ENCODE measurements around the gene SLC22A2. TPM values are rescaled to one million over a fixed set of nuclear protein-coding genes. Genes with fewer than 3 reads are reported as not detected.

Gene SLC22A2
- total RNA-seq, 2 experiments from 2014 or later = not detected

DNA sequence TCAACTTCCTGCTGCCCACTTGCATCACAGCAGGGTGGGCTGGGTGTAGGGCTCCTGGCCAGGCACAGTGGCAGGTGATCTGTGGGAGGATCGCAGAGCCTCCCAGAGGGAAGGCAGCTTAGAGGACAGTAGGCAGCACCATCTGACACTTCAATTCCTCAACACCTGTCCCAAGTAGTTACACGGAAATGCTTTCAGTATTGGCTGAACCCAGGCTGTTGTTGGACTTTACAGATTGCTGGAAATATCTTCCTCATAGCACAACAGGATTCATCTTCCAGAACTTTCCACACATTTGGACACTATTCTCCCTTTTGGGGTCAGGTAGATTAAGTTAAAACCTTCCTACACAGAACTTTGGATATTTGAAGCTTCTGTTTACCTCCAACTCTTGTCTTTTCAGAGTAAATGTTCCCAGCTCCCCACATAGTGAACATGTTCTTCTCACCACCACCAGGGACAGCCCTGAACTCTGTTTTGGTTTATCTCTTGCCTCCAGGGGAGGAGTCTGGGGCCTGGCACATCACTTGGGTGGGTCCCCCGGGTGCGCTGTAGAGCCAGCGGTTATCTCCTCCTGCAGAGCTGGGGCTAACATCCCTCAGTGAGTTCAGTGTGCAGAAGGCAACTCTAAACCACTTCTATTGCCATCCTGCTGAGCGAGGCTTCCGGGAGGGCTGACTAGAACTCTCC, 3.5 kb upstream of the SLC22A2 start:
- no peaks in the 10 kb centered on the region for H3K36me3 ChIP-seq (ENCODE audit: insufficient read depth, low read length)
- no peaks in the 10 kb centered on the region for H3K9me3 ChIP-seq (ENCODE audit: low read length)
- no peak overlapping the region for H2AFZ ChIP-seq (ENCODE audit: low read length)
- H3K4me3 ChIP-seq (ENCODE audit: low read depth, low read length, poor library complexity, severe bottlenecking) = no peak overlapping the region
- ChIA-PET CTCF (ENCODE audit: unreplicated experiment) (no interaction called here), POLR2A (no interaction called here)
- H3K27ac ChIP-seq (ENCODE audit: low read depth, low read length, poor library complexity, severe bottlenecking) = no peak overlapping the region
- H3K4me2 ChIP-seq (ENCODE audit: low read length) = no peak overlapping the region
- no peaks in the 10 kb centered on the region for H3K9me2 ChIP-seq (ENCODE audit: insufficient read depth, low read length)
- H4K20me1 ChIP-seq (ENCODE audit: insufficient read depth, low read length) = no peaks in the 10 kb centered on the region
- no peaks in the 10 kb centered on the region for H3K79me2 ChIP-seq (ENCODE audit: insufficient read depth, low read depth, low read length)
- no peak for TF ChIP-seq EZH2phosphoT487 (IDR thresholded peaks at IDR 0.05; ENCODE audit: borderline replicate concordance, low read depth, low read length)
- no peak for TF ChIP-seq CTCF (conservative IDR thresholded peaks at IDR 0.05; ENCODE audit: low read length)
- BruUV-seq (replicated peaks) = no TSS peak
- no peaks in the 10 kb centered on the region for H3K4me1 ChIP-seq (ENCODE audit: insufficient read depth, low read length, poor library complexity, severe bottlenecking)
- intact Hi-C loops (cut with micrococcal nuclease; ENCODE audit: unreplicated experiment) = no loop called here
- no peak for DNase-seq (ENCODE audit: low spot score)

DNA sequence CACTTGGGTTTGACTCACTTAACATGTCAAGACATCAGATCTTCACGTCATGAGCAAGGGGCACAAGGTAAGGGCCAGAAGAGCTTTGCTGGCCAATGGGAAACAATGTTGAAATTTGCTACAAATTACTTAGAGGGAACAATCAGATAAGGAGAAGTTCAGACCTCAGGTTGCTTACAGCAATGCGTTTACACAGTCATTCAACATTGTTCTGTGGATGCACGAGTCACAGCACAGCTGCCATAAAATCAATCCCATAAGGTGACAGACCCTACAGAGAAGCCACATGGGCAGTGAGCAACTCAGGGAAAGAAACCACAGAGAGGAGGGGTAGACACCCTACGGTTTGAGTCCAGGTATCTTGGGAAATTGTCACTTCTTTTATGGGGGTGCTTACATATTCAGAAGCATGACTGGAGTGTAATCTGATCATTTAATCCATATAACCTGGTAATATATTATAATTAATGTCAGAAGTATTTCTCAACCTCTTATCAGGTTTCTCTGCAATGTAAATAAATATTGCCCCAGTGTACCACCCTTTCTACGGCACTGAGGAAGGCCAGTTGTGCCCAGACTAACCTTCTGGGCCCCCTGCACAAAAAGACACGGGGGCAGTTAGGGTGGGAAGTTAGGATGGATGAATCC, 2.3 kb upstream of the SLC22A2 start:
- POLR2A ChIA-PET = no interaction called here
- H3K27ac ChIP-seq (ENCODE audit: low read depth, low read length, poor library complexity, severe bottlenecking) = no peak overlapping the region
- H2AFZ ChIP-seq (ENCODE audit: low read length) = no peak overlapping the region
- CTCF ChIA-PET (ENCODE audit: unreplicated experiment) = no interaction called here
- TF ChIP-seq CTCF (conservative IDR thresholded peaks at IDR 0.05; ENCODE audit: low read length) (no peak), EZH2phosphoT487 (IDR thresholded peaks at IDR 0.05; ENCODE audit: borderline replicate concordance, low read depth, low read length) (no peak)
- H3K4me2 ChIP-seq (ENCODE audit: low read length) = no peak overlapping the region
- H3K36me3 ChIP-seq (ENCODE audit: insufficient read depth, low read length) = no peaks in the 10 kb centered on the region
- no peaks in the 10 kb centered on the region for H4K20me1 ChIP-seq (ENCODE audit: insufficient read depth, low read length)
- no TSS peak for BruUV-seq (replicated peaks)
- no peak overlapping the region for H3K4me3 ChIP-seq (ENCODE audit: low read depth, low read length, poor library complexity, severe bottlenecking)
- no peaks in the 10 kb centered on the region for H3K9me3 ChIP-seq (ENCODE audit: low read length)
- no peaks in the 10 kb centered on the region for H3K4me1 ChIP-seq (ENCODE audit: insufficient read depth, low read length, poor library complexity, severe bottlenecking)
- intact Hi-C loops (cut with micrococcal nuclease; ENCODE audit: unreplicated experiment) = no loop called here
- H3K79me2 ChIP-seq (ENCODE audit: insufficient read depth, low read depth, low read length) = no peaks in the 10 kb centered on the region
- no peaks in the 10 kb centered on the region for H3K9me2 ChIP-seq (ENCODE audit: insufficient read depth, low read length)
- no peak for DNase-seq (ENCODE audit: low spot score)

- no peak overlapping the region for H3K4me2 ChIP-seq (ENCODE audit: low read length)
- no peaks in the 10 kb centered on the region for H3K4me1 ChIP-seq (ENCODE audit: insufficient read depth, low read length, poor library complexity, severe bottlenecking)
- H3K9me3 ChIP-seq (ENCODE audit: low read length) = no peaks in the 10 kb centered on the region
- H2AFZ ChIP-seq (ENCODE audit: low read length) = no peak overlapping the region
- no peak for DNase-seq (ENCODE audit: low spot score)
- BruUV-seq (replicated peaks) = no TSS peak
- no peaks in the 10 kb centered on the region for H4K20me1 ChIP-seq (ENCODE audit: insufficient read depth, low read length)
- ChIA-PET CTCF (ENCODE audit: unreplicated experiment) (no interaction called here), POLR2A (no interaction called here)
- H3K27ac ChIP-seq (ENCODE audit: low read depth, low read length, poor library complexity, severe bottlenecking) = no peak overlapping the region
- intact Hi-C loops (cut with micrococcal nuclease; ENCODE audit: unreplicated experiment) = no loop called here
- H3K36me3 ChIP-seq (ENCODE audit: insufficient read depth, low read length) = no peaks in the 10 kb centered on the region
- H3K4me3 ChIP-seq (ENCODE audit: low read depth, low read length, poor library complexity, severe bottlenecking) = no peak overlapping the region
- H3K9me2 ChIP-seq (ENCODE audit: insufficient read depth, low read length) = no peaks in the 10 kb centered on the region
- H3K79me2 ChIP-seq (ENCODE audit: insufficient read depth, low read depth, low read length) = no peaks in the 10 kb centered on the region
- no peak for TF ChIP-seq EZH2phosphoT487 (IDR thresholded peaks at IDR 0.05; ENCODE audit: borderline replicate concordance, low read depth, low read length)
- TF ChIP-seq CTCF (conservative IDR thresholded peaks at IDR 0.05; ENCODE audit: low read length) = no peak
These were observed 1.7 kb upstream of the SLC22A2 start for GRCh38 chr6:160260367-160260766.

Data from OCI-LY7 (cell line).